GM21786 (cell line): ENCODE measurements around the gene SMYD3.
"Not testable (repeated sequence)": the region's sequence is repeated elsewhere in the genome, so short reads cannot be mapped to it uniquely, and the experiment has no call there.

Experiments
- ATAC-seq: cut with Tn5 transposase; IDR thresholded peaks from one replicate; pipeline ENCODE4 v1.9.1; 2021; ENCODE audit not compliant: unreplicated experiment

Gene SMYD3

DNA sequence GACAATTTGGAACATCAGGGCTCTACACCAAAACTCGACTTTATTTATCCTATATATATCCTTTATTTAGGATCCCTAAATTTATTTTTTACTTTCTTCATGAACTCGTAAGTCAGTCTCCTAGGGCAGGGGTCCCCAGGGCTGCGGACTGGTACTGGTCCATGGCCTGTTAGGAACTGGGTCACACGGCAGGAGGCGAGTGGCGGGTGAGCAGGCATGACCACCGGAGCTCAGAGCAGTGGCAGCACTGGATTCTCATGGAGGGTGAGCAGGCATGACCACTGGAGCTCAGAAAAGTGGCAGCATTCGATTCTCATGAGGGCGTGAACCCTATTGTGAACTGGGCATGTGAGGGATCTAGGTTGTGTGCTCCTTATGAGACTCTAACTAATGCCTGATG, 427.0 kb downstream of the SMYD3 start:
- ATAC-seq = no peak

DNA sequence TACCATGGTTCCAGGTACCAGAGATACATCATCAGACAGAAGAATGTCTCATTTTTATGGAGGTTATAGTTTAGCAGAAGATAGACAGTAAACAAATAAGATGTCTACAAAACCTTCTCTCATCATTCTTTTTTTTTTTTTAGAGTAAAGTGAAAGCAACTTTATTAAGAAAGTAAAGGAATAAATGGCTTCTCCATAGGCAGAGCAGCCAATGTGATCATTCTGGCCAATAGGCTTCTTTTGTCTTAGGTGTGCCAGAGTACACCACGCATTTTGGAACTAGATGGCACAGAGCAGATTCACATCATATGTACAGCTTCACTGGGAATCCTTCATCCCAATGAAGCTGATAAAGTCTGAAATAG, 428.2 kb downstream of the SMYD3 start:
- no peak for ATAC-seq

DNA sequence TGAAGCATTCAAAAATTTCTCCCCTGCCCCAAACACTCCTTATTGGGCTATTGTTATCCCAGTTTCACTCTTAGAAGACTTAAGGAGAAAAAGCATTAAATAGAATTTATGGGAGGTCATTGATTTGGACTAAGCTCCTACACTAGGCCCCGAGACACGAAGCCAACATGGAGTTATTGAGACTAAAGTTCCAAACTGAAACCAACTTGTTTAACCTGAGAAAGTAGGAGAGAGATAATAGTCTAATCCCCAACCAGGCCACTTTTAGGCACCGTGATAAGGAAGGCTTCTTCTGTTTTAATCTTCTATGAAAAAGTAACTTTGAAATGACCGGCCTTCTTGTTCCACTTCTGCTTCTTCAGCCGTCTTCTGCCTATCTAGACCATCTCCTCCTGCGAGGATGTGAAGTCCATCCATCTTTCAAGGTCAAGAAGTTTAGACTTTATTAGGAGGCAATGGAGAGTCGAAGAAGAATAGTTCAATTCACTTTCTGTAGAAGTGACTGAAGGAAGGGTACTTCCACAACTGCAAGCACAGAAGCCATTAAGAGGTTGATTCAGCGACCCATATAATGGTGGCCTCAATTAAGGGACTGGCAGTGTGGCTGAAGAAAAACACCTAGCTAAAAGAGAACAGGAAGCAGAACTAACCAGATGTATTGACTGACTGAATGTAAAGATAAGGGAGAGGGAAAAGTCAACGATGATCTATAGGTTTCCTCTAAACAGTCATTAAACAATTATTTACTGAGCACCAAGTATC, 428.8 kb downstream of the SMYD3 start:
- no peak for ATAC-seq

DNA sequence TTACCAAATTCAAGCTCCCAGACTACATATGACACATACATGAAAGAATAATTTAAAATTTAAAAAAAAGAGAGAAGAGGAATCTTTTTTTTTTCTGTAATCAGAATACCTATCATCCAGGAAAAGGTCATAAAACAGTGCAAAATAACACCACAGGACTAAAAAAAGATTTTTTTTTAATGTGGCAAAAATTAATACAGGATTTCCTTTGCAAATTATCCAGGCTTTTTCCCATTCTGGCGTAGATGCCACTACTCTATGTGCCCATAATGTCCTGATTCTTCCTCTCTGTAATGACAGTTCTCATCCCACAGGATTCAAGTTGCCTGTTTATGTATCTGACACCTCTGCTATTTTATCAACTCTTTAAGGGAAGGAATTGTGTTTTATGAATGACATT, 429.6 kb downstream of the SMYD3 start:
- ATAC-seq = no peak

DNA sequence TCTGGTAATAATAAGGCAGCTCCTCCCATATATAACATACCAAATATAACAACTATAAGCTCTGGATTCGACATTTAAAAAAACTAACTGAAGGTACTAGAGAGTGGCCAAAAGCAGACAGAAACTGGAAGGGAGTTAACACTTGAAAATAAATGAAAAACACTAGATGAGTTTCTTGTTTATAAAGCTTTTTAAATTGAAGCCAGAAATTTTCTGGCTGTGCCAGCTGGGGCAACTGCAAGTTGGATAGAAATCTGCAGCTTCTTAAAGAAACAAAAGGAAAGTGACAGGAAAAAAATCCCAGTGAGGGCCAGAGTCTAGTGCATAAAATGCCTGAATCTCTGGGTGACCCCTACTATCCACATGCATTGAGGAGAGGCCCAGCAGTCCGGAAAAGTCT, 432.7 kb downstream of the SMYD3 start:
- no peak for ATAC-seq

DNA sequence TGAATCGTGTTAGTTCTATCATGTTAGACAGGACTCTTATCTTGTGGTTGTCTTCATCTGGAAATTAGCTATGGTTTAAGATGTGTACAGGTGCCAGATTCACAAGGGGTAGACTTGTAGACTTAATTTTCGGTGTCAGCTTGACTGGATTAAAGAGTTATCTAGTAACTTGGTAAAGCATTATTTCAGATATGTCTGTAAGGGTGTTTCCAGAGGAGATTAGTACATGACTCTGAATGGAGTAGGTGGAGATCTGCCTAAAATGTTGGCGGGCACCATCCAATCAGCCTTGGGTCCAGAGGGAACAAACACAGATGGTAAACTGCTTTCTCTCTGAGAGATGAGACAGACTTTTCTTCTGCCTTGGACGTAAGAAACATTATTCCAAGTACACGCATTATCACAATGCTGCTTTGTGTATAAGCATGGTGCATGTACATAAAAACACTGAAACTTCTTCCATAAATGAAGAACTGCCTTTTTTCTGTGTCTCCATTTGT, 434.6 kb downstream of the SMYD3 start:
- ATAC-seq = no peak

DNA sequence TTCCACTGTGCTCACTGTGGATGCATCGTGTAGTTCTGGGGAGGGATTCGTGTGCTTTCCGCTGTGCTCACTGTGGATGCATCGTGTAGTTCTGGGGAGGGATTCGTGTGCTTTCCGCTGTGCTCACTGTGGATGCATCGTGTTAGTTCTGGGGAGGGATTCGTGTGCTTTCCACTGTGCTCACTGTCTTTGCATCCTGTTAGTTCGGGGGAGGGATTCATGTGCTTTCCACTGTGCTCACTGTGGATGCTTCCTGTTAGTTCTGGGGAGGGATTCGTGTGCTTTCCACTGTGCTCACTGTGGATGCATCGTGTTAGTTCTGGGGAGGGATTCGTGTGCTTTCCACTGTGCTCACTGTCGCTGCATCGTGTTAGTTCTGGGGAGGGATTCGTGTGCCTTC, 435.1 kb downstream of the SMYD3 start:
- not testable (repeated sequence) for ATAC-seq

DNA sequence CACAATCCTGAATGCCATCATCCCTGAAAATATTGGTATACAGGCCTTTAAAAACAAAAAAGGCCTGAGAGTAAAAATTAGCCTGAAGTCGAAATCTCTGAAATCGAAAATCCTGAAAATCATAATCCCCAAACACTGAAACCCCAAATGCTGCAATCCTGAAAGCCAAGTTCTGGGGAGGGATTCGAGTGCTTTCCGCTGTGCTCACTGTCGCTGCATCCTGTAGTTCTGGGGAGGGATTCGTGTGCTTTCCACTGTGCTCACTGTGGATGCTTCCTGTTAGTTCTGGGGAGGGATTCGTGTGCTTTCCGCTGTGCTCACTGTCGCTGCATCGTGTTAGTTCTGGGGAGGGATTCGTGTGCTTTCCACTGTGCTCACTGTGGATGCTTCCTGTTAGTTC, 435.5 kb downstream of the SMYD3 start:
- ATAC-seq = not testable (repeated sequence)

DNA sequence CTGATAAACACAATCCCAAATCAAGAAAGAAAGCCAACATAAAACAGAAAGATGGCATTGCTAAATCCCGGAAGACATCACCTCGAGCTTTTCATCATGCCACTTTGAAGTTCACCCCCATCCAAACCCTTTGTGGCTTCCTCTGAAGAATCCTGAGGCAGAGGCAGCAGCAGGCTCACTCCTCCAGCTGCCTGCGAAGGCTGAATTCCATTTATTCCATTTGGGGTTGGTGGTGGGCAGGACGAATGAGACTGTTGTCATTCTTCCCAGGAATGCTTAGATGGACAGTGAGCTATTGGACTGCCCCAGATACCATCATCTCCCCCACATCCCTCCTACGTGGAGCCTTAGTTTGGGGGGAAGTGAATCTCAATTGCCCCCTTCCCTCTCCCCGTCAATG, 437.5 kb downstream of the SMYD3 start:
- ATAC-seq = no peak

DNA sequence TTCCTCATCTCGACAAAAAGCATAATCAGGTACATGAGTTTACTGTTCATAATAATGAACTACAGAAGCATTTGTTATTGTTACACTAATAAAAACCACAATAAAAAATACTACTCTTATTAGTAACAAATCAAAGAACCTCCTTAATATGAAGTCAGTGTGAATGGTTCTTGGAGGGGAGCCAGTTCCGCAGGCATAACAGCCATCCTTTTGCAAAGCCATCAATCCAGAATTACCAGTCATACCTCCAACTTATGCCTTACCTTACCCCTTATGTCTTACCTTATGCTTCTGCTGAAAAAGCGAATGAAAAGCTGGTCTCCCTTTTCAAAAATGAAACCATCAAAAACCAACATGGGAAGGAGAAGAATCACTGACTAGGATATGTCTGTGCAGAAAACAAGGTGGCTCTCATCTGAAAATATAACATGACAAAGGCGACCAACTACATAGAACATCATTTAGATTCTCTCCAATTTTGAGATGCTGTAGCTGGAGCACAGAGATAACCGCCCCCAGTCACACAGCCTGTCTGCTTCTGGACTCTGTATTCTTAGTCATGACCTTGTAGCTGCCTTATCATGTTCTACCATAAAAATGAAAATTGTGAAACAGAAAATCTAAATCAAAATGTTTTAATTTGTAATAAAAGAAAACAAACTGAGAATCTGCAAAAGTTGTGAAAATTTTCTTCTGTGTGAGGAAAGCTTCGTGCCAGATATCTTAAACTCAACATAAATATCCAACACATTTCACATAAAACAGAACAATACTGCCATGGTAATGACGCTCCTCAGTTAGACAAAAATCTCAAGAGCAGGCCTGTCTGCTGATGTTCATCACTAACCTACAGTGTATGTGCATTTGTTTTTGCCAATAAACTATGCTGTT, 438.2 kb downstream of the SMYD3 start:
- ATAC-seq = no peak

DNA sequence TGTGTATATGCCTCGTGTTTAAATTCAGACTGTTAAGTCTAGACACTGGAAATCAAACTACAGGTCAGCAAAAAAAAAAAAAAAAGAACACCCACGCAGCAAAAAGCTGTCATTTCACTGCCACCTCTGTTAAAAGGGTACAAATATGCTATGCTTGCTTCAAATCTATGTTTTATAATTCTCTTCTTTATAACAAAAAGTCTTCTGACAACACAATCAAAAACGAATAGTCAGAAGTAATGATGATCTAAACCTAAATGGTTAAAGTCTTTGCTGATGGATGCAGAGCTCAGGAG, 438.9 kb downstream of the SMYD3 start:
- ATAC-seq = no peak

DNA sequence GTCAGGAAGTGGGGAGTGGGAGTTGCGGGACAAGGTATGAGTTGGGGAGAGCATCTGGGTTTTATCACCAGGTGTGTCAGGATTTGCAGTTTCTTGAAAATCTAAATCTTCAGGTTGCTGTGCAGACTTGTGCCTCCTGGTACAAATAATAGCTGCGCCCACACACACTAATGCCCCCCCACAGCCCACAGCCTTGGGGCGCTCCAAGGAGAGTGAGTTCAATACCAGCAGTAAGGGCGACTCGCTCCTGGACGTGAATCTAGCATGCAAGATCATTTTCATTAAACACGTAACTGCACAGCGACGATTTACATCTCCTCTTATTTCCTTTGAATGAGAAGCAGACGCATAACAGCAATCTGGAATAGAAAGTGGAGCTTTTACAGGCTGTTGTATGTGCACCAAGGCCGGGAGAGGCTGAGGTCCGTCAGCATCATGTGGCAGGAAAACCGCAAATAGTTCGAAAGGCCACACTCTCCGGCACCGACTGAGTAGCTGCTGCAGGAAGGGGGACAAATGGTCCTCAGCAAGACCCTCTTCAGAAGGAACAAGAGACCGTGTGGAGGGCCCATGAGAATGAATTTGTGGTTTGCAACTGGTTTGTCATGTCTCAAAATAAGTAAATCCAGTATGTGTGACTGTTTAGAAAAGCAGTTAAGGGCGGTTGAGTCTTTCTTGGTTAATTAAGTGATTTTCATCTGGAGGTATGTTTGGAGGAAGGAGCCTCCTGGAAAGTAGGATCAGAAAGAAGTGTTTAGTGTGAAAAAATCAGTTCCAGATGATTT, 439.5 kb downstream of the SMYD3 start:
- ATAC-seq = no peak

DNA sequence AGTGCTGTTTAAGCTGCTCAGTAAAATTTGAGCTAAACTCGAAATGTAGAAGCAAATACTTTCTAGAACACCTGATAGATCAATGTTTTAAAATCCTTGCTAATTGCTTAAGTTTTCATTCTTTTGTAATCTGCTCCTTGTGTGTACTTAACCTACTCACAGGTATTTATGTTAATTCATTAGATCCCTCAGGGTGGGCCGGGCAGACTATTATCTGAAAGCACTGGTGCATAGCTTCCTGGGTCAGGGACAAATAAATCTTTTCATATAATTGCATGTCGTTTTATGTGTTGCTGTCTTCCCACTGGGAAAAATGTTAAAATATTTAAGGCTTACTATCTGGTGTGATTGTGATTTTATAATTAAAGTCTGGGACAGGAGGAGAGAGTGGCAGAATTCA, 440.5 kb downstream of the SMYD3 start:
- ATAC-seq = no peak

DNA sequence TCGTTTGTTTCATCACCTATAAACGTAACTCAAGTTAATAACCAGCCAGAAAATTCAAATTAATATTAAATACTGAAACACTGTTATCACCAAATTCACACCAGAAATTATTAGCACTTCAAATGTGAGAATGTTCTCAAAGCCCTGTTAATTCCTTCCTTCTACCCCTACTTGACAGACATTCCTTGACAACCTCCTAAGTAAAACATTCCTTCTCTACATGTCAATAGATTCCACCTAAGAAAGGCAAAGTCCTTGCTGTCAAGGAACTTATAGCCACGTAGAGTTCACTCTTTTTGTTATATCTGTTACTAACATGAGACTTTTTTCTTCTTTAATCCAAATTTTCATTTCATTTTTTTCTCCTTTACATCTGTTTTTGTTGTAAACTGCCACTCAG, 441.5 kb downstream of the SMYD3 start:
- ATAC-seq = no peak

DNA sequence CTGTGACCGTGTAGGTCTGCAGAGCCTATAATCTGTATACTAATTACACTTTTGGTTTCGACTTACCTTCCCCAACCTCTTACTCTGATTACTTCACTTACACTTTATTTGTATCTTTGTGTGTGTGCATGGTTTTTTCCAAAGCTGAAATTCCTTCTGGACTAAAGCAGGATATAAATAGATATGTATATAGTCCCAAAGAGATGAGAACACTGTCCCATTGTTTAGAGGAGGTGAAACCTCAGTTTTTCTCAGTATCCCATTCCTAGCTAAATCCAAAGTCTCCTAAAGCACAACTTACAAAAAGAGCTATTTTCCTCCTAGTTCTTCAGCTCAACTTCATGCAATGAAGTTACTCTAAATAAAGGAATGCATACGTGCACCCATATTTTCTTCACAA, 442.2 kb downstream of the SMYD3 start:
- ATAC-seq = no peak

DNA sequence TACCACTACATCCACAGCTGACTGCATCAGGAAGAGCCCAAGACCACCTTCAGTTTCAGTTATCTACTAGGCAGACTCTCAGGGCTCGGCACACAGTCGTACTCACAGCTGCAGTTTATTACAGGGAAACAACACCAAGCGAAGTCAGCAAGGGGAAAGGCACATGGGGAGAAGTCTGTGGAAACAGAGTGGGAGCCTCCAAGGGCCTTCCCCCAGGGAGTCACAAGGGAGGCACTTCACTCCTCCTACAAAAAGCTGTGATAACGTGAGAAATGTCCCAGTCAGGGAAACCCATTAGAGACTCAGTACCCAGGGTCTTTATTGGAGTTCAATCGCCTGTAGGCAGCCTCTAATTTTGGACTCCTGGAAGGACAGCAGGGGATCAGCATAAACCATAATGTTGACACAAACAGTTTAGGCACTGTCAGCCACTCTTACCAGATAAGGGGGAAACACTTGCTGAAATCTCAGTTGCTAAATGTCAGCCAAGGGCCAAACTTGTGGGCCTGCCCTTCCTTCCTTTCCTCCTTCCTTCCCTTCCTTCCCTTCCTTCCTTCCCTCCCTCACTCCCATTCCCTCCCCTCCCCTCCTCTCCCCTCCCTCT, 444.0 kb downstream of the SMYD3 start:
- no peak for ATAC-seq

DNA sequence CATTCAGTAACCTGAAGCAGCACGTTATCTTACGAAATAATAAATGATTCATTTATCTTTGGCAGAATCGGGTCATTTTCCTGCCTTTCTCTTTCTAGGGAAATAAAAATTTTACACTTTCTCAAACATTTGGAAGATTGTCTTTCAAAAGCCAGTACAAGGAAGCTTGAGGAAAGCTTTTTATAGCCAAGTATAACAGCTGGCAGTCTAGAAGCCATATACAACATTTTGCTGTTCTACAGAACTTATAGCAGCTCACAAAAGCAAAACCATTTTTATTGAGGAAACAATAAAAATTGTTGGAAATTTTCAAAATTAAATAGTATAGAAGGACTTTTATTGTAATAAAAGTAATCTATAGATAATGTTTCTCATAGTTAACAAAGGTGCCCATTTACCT, 448.6 kb downstream of the SMYD3 start:
- ATAC-seq = no peak

DNA sequence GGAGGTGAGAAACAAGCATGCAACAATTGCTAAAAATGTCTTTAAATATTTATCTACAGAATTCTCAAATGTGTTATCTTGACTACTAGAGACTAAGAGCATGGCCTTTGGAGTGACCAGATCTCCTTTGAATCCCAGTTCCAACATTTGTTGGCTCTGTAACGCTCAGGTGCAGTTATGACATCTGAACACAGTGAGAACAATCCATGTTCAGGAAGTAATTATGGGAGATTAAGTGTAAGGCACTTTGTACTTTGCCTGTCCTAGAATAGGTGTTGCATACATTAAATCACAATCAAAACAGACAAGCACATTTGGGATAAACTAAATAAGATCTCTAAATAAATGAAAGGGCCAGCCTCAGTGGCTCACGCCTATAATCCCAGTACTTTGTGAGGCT, 454.5 kb downstream of the SMYD3 start:
- no peak for ATAC-seq

DNA sequence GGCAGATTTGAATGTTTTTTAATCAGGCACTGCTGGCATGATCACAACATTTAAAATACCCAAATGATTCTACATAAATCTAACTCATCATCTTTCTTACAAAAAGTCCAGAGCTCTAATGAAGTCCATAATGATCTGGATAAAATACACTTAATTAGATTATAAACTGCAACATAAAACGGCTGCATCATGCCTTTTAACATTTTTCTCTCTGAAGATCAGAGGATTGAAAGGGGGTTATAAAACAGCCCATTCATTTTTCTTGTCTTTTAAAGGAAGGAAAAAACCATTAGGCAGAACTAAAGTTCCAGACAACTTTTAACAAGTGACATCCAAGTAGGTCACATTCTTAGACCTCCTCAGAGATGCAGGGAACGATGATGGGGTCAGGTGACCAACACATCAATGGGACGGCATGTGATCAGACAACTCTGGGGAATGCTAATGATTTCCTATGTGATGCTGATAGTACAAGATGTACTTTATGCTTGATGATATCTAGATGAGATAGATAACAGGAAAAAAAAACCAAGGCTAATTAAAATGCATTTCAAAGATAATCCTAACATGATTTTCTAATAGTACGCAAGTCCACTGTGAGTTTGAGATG, 455.1 kb downstream of the SMYD3 start:
- ATAC-seq = no peak

DNA sequence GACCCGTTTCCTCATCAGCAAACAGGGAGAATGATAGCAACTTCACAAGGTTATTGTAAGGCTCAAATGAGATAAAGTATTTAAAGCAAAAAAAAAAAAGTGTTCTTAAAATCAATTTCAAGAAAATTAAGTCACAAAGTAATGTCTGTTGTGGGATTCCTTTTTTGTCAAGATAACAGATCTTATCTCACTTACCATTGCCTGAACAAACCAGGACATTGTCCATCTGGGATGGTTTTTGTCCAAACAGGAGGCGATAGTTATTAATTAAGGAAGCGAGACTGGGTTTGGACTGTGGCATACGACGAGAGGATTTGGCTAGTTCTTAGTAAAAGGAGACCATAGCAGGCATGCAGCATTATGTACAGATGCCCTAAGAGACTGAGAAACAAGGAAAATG, 458.4 kb downstream of the SMYD3 start:
- ATAC-seq = no peak

DNA sequence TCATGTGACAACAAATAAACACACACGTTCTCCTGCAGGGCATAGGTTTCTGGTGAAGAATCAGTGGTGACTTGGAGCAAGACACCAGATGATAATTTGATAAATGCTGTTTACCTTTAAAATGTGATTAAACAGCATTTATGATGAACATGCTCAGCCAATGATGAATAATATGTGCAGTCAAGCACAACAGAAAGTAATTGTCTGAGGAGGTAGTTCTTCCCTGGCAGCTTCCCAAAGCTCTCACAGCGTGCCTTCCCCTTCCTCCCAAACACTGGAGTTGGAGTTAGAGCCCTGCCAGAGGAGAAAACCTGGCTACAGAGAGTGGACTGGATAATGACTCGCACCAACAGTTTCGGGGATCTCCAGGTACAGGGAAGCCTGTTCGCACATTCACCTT, 463.5 kb downstream of the SMYD3 start:
- no peak for ATAC-seq
